ENCODE measurements around the gene FBLN7. TPM values are rescaled to one million over a fixed set of nuclear protein-coding genes. Genes with fewer than 3 reads are reported as not detected.

Gene FBLN7
- total RNA-seq, 3 donors from 2014 or later (not counting 1 experiment from before 2014, with no cell fraction given): 0.25 to 0.48 TPM; not detected in 1

GRCh38 chr2:112121682-112122254 is 16.4 kb upstream of the FBLN7 start:
- DNase-seq (peak in 1 of 2 donors; percentile 77), ATAC-seq (peak in 1 of 3 donors; percentile 38)
- H3K4me3 ChIP-seq (ENCODE audit: low read length): no peak overlapping the region
- no peaks in the 10 kb centered on the region for H3K9me3 ChIP-seq (ENCODE audit: control insufficient read depth, insufficient read depth, low read length)
- H3K27ac ChIP-seq (ENCODE audit: low read length): no peak overlapping the region
- Mint-ChIP-seq H3K4me3 (no peak overlapping the region), H3K9me3 (no peaks in the 10 kb centered on the region), H3K27me3 (ENCODE audit: low read depth in 2 of 2) (no peaks in the 10 kb centered on the region), H3K4me1 (no peaks in the 10 kb centered on the region), H3K27ac (no peak overlapping the region), H3K36me3 (peaks cover 8% of the 10 kb centered on the region)
- peak; percentile 64 for TF ChIP-seq CTCF (IDR thresholded peaks at IDR 0.05)
- no peaks in the 10 kb centered on the region for H3K4me1 ChIP-seq (ENCODE audit: control insufficient read depth, insufficient read depth, low read length)
- peaks cover 23% of the 10 kb centered on the region for H3K36me3 ChIP-seq (ENCODE audit: control insufficient read depth, insufficient read depth, low read length)
- H3K27me3 ChIP-seq (ENCODE audit: control insufficient read depth, insufficient read depth, low read length): no peaks in the 10 kb centered on the region
- intact Hi-C loops (cut with micrococcal nuclease): loop anchor here (10.0 kb wide), 1 partner anchor 313 kb away; the partner anchor contains the start of gene RGPD8

GRCh38 chr2:112129060-112129459 is 9.1 kb upstream of the FBLN7 start:
- no peaks in the 10 kb centered on the region for H3K36me3 Mint-ChIP-seq
- no peak overlapping the region for H3K27ac Mint-ChIP-seq
- Histone ChIP-seq H3K27ac (ENCODE audit: low read length) (no peak overlapping the region), H3K9me3 (ENCODE audit: control insufficient read depth, insufficient read depth, low read length) (no peaks in the 10 kb centered on the region), H3K27me3 (ENCODE audit: control insufficient read depth, insufficient read depth, low read length) (no peaks in the 10 kb centered on the region), H3K36me3 (ENCODE audit: control insufficient read depth, insufficient read depth, low read length) (no peaks in the 10 kb centered on the region), H3K4me1 (ENCODE audit: control insufficient read depth, insufficient read depth, low read length) (no peaks in the 10 kb centered on the region), H3K4me3 (ENCODE audit: low read length) (no peak overlapping the region)
- no peak overlapping the region for H3K4me3 Mint-ChIP-seq
- H3K4me1 Mint-ChIP-seq: no peaks in the 10 kb centered on the region
- no peaks in the 10 kb centered on the region for H3K27me3 Mint-ChIP-seq (ENCODE audit: low read depth in 2 of 2)
- H3K9me3 Mint-ChIP-seq: no peaks in the 10 kb centered on the region
- no peak for TF ChIP-seq CTCF (IDR thresholded peaks at IDR 0.05)
- no peak for ATAC-seq
- intact Hi-C loops (cut with micrococcal nuclease): loop anchor here (10.0 kb wide), 1 partner anchor 306 kb away; the partner anchor contains the start of gene RGPD8
- WGBS (ENCODE audit: insufficient coverage): no CpG with 5 or more reads among the region's 1 CpG
- DNase-seq: no peak

GRCh38 chr2:112133344-112133743 is 4.8 kb upstream of the FBLN7 start:
- Histone ChIP-seq H3K4me1 (ENCODE audit: control insufficient read depth, insufficient read depth, low read length) (peaks cover 3% of the 10 kb centered on the region), H3K9me3 (ENCODE audit: control insufficient read depth, insufficient read depth, low read length) (no peaks in the 10 kb centered on the region), H3K36me3 (ENCODE audit: control insufficient read depth, insufficient read depth, low read length) (no peaks in the 10 kb centered on the region), H3K27ac (ENCODE audit: low read length) (no peak overlapping the region), H3K27me3 (ENCODE audit: control insufficient read depth, insufficient read depth, low read length) (no peaks in the 10 kb centered on the region), H3K4me3 (ENCODE audit: low read length) (no peak overlapping the region)
- ATAC-seq: no peak
- no peak overlapping the region for H3K27ac Mint-ChIP-seq
- H3K4me3 Mint-ChIP-seq: no peak overlapping the region
- H3K9me3 Mint-ChIP-seq: no peaks in the 10 kb centered on the region
- no peak for TF ChIP-seq CTCF (IDR thresholded peaks at IDR 0.05)
- no peak for DNase-seq
- no peaks in the 10 kb centered on the region for H3K4me1 Mint-ChIP-seq
- intact Hi-C loops (cut with micrococcal nuclease): no loop called here
- no peaks in the 10 kb centered on the region for H3K36me3 Mint-ChIP-seq
- H3K27me3 Mint-ChIP-seq (ENCODE audit: low read depth in 2 of 2): peaks cover 13 to 17% of the 10 kb centered on the region in 2 donors

- Mint-ChIP-seq H3K4me3 (no peak overlapping the region), H3K36me3 (no peaks in the 10 kb centered on the region), H3K27me3 (ENCODE audit: low read depth in 2 of 2) (peaks cover 13 to 17% of the 10 kb centered on the region in 2 donors), H3K4me1 (no peaks in the 10 kb centered on the region), H3K27ac (no peak overlapping the region), H3K9me3 (no peaks in the 10 kb centered on the region)
- Histone ChIP-seq H3K4me1 (ENCODE audit: control insufficient read depth, insufficient read depth, low read length) (peaks cover 8% of the 10 kb centered on the region), H3K4me3 (ENCODE audit: low read length) (no peak overlapping the region), H3K9me3 (ENCODE audit: control insufficient read depth, insufficient read depth, low read length) (no peaks in the 10 kb centered on the region), H3K27me3 (ENCODE audit: control insufficient read depth, insufficient read depth, low read length) (no peaks in the 10 kb centered on the region), H3K36me3 (ENCODE audit: control insufficient read depth, insufficient read depth, low read length) (no peaks in the 10 kb centered on the region), H3K27ac (ENCODE audit: low read length) (no peak overlapping the region)
- no peak for TF ChIP-seq CTCF (IDR thresholded peaks at IDR 0.05)
- ATAC-seq (no peak), DNase-seq (no peak)
- intact Hi-C loops (cut with micrococcal nuclease): no loop called here
- 90% methylated on average over 3 of the region's 4 CpGs for WGBS (ENCODE audit: insufficient coverage)
Observed at GRCh38 chr2:112134120-112134519, 4.1 kb upstream of the FBLN7 start.
